HepG2 (cell line): Measurements from ENCODE around the gene METTL14. TPM values are rescaled to one million over a fixed set of nuclear protein-coding genes. Genes with fewer than 3 reads are reported as not detected.

Experiments used
- ATAC-seq: fragments of 200-7000 bp; cut with Tn5 transposase; 3 replicates; pipeline ENCODE4 v1.9.1; 2020; ENCODE audit warnings: mild to moderate bottlenecking, moderate library complexity
- BruUV-seq: library from RNA; stranded (reverse); fragments of 400-500 nt; replicated peaks from 2 replicates; lab custom pipeline; 2021; lab: Mats Ljungman, UMichigan
- CTCF ChIA-PET: fragments of 300-600 bp; formaldehyde crosslinking; extraction: SDS; loops from one replicate; lab custom pipeline; 2021; ENCODE audit warnings: low total read pairs, inconsistent platforms, low intra/inter-chr PET ratio; lab: Yijun Ruan, JAX
- POLR2A ChIA-PET: fragments of 350-600 bp; sonication (Branson Sonifier 250); formaldehyde crosslinking; loops from one replicate; lab custom pipeline; 2020; ENCODE audit warnings: antibody characterized with exemption, inconsistent platforms; lab: Yijun Ruan, JAX
- DNase-seq: peaks from one replicate; pipeline ENCODE4 v3.0.0-alpha.2; 2015; ENCODE audit warnings: low spot score
- FAIRE-seq: peaks from 3 replicates; lab custom pipeline; 2011; peaks lifted over from hg19 to GRCh38; lab: Jason Lieb, UNC
- H2AFZ ChIP-seq: one replicate; pipeline ENCODE4 v1.6.1; 2011; ENCODE audit warnings: low read length, inconsistent platforms
- H3K27ac ChIP-seq: fragments of 300-600 bp; 3 replicates; pipeline ENCODE4 v1.8.0; 2011; ENCODE audit warnings: mixed run types, mild to moderate bottlenecking, mixed read lengths, low read length, inconsistent platforms; ENCODE audit not compliant: insufficient read depth; ENCODE audit errors: extremely low read length
- H3K27me3 ChIP-seq, 2 experiments: fragments of 200-600 bp in 1 of 2; 2 replicates in 1 of 2; 3 replicates in 1 of 2; pipeline versions ENCODE4 v1.6.0 to v1.8.0; 2011; ENCODE audit warnings: low read length in 2 of 2, mild to moderate bottlenecking in 2 of 2, moderate library complexity in 2 of 2, inconsistent platforms in 1 of 2; ENCODE audit not compliant: insufficient read depth in 2 of 2, control insufficient read depth in 1 of 2
- H3K36me3 ChIP-seq, 2 experiments: fragments of 200-600 bp in 1 of 2; replicated peaks in 1 of 2; 2 replicates in 1 of 2; 3 replicates in 1 of 2; pipeline versions ENCODE4 v1.5.1 to v1.8.0; 2011; ENCODE audit warnings: low read length in 2 of 2, inconsistent platforms in 1 of 2; ENCODE audit not compliant: insufficient read depth in 2 of 2, control insufficient read depth in 1 of 2
- H3K4me1 ChIP-seq: 2 replicates; pipeline ENCODE4 v1.5.1; 2012; ENCODE audit warnings: low read length, inconsistent platforms; ENCODE audit not compliant: insufficient read depth
- H3K4me2 ChIP-seq: 2 replicates; pipeline ENCODE4 v1.6.0; 2011; ENCODE audit warnings: low read depth, low read length, inconsistent platforms
- H3K4me3 ChIP-seq, 3 experiments: fragments of 200-600 bp in 1 of 3; sonication (generic), shearing (Covaris generic) in 1 of 3; replicated peaks in 1 of 3; 2 replicates each; pipeline ENCODE4 v1.5.1; 2011 to 2016; ENCODE audit warnings: low read length in 3 of 3, inconsistent platforms in 2 of 3, low read depth in 2 of 3, mild to moderate bottlenecking in 2 of 3, control low read depth in 1 of 3, mixed read lengths in 1 of 3; ENCODE audit not compliant: insufficient read depth in 1 of 3
- H3K79me2 ChIP-seq: one replicate; pipeline ENCODE4 v1.6.1; 2011; ENCODE audit warnings: low read length, inconsistent platforms; ENCODE audit not compliant: insufficient read depth
- H3K9ac ChIP-seq: 2 replicates; pipeline ENCODE4 v1.6.0; 2011; ENCODE audit warnings: mild to moderate bottlenecking, low read depth, low read length, inconsistent platforms; ENCODE audit not compliant: insufficient read depth
- H3K9me3 ChIP-seq: 2 replicates; pipeline ENCODE4 v1.5.1; 2012; ENCODE audit warnings: mild to moderate bottlenecking, low read length
- H4K20me1 ChIP-seq: 2 replicates; pipeline ENCODE4 v1.6.0; 2011; ENCODE audit warnings: inconsistent platforms, mild to moderate bottlenecking, low read length, moderate library complexity; ENCODE audit not compliant: insufficient read depth
- ATF5 ChIP-seq: sonication (generic); formaldehyde crosslinking; IDR thresholded peaks from 2 replicates; pipeline ENCODE4 v1.4.0; 2020; ENCODE audit warnings: mild to moderate bottlenecking, low read depth, missing genetic modification reagents
- CERS6 ChIP-seq: sonication (generic); formaldehyde crosslinking; IDR thresholded peaks from 2 replicates; pipeline ENCODE4 v1.5.0; 2020; ENCODE audit warnings: missing genetic modification reagents
- CTCF ChIP-seq: sonication (generic); formaldehyde crosslinking; IDR thresholded peaks from 2 replicates; pipeline ENCODE4 v1.5.0; 2020; ENCODE audit warnings: mild to moderate bottlenecking, missing genetic modification reagents, moderate library complexity
- EZH2 ChIP-seq: conservative IDR thresholded peaks from 2 replicates; pipeline ENCODE4 v1.6.1; 2012; ENCODE audit warnings: mild to moderate bottlenecking, low read depth, low read length, moderate library complexity
- KAT8 ChIP-seq: IDR thresholded peaks from 2 replicates; pipeline ENCODE4 v1.6.1; 2016; ENCODE audit warnings: missing genetic modification reagents, missing compliant biosample characterization
- KDM1A ChIP-seq: IDR thresholded peaks from 2 replicates; pipeline ENCODE4 v1.6.1; 2016; ENCODE audit warnings: missing compliant biosample characterization
- KMT2A ChIP-seq: sonication (generic); formaldehyde crosslinking; IDR thresholded peaks from 2 replicates; pipeline ENCODE4 v1.4.0; 2020; ENCODE audit warnings: missing genetic modification reagents
- MAFK ChIP-seq, 2 experiments: IDR thresholded peaks in 1 of 2; conservative IDR thresholded peaks in 1 of 2; 2 replicates each; pipeline ENCODE4 v1.6.1; 2011; ENCODE audit warnings: improper control_type of control experiment in 2 of 2, low read length in 2 of 2
- MTERF4 ChIP-seq: sonication (generic); formaldehyde crosslinking; IDR thresholded peaks from 2 replicates; pipeline ENCODE4 v1.8.0; 2023; ENCODE audit warnings: mild to moderate bottlenecking, missing genetic modification reagents
- NCOA1 ChIP-seq: sonication (generic); formaldehyde crosslinking; IDR thresholded peaks from 2 replicates; pipeline ENCODE4 v1.9.0; 2021; ENCODE audit warnings: missing genetic modification reagents
- NKX3-1 ChIP-seq: sonication (generic); formaldehyde crosslinking; IDR thresholded peaks from 2 replicates; pipeline ENCODE4 v1.5.0; 2020; ENCODE audit warnings: missing genetic modification reagents
- PRPF4 ChIP-seq: fragments of 200-400 bp; formaldehyde crosslinking; IDR thresholded peaks from 2 replicates; pipeline ENCODE4 v1.6.1; 2016; ENCODE audit warnings: low read length, low read depth; ENCODE audit not compliant: poor library complexity, severe bottlenecking
- STAG1 ChIP-seq: sonication (generic); formaldehyde crosslinking; IDR thresholded peaks from 2 replicates; pipeline ENCODE4 v1.4.0; 2020; ENCODE audit warnings: missing genetic modification reagents
- ZBTB20 ChIP-seq: sonication (generic); formaldehyde crosslinking; IDR thresholded peaks from 2 replicates; pipeline ENCODE4 v1.8.1; 2023; ENCODE audit warnings: missing genetic modification reagents, low read depth, mild to moderate bottlenecking, borderline replicate concordance
- ZIK1 ChIP-seq: sonication (generic); formaldehyde crosslinking; IDR thresholded peaks from 2 replicates; pipeline ENCODE4 v1.5.0; 2020; ENCODE audit warnings: mild to moderate bottlenecking, low read depth, missing genetic modification reagents, borderline replicate concordance
- ZKSCAN1 ChIP-seq: fragments of 150-350 bp; IDR thresholded peaks from 2 replicates; pipeline ENCODE4 v1.6.1; 2014; ENCODE audit warnings: low read length
- ZNF12 ChIP-seq: sonication (generic); formaldehyde crosslinking; IDR thresholded peaks from 2 replicates; pipeline ENCODE4 v1.5.0; 2020; ENCODE audit warnings: missing genetic modification reagents
- ZNF501 ChIP-seq: sonication (generic); formaldehyde crosslinking; IDR thresholded peaks from 2 replicates; pipeline ENCODE4 v1.5.1; 2020; ENCODE audit warnings: mild to moderate bottlenecking, moderate library complexity, missing genetic modification reagents
- ZNF552 ChIP-seq: sonication (generic); formaldehyde crosslinking; IDR thresholded peaks from 2 replicates; pipeline ENCODE4 v1.9.0; 2022; ENCODE audit warnings: missing genetic modification reagents, mild to moderate bottlenecking, borderline replicate concordance
- ZNF567 ChIP-seq: sonication (generic); formaldehyde crosslinking; IDR thresholded peaks from 2 replicates; pipeline ENCODE4 v1.8.1; 2023; ENCODE audit warnings: mild to moderate bottlenecking, missing genetic modification reagents, borderline replicate concordance
- WGBS: methylation state at CpG from one replicate; pipeline ENCODE4 v1.1.6; 2017; ENCODE audit warnings: low lambda C conversion rate; 5-methylcytosine and 5-hydroxymethylcytosine counted together
- in situ Hi-C: cut with HindIII; loops from 2 replicates; pipeline ENCODE4 v1.10.0; 2017; ENCODE audit warnings: low pct_unique_long_range_greater_than_20kb; ENCODE audit not compliant: extremely low pct_ligation_motif_present
- intact Hi-C: fragments of 100-400 bp; cut with micrococcal nuclease; formaldehyde crosslinking; loops from one replicate; pipeline ENCODE4 v1.10.0; 2022; ENCODE audit not compliant: unreplicated experiment
- polyA plus RNA-seq, 8 experiments: library from polyadenylated mRNA; depleted of rRNA in 3 of 8; stranded (reverse) in 7 of 8; unstranded in 1 of 8; fragments of >200 nt; fragmentation: Illumina TruSeq in 4 of 8; extraction: Trizol in 4 of 8; gene quantifications; 2 replicates each; pipeline versions ENCODE4 v1.2.1 to v1.2.3, GENCODE V29; 2011 to 2016; ENCODE audit warnings: low read depth in 4 of 8, missing spikeins in 1 of 8, mixed read lengths in 1 of 8; ENCODE audit not compliant: insufficient read depth in 1 of 8
- total RNA-seq, 5 experiments: library from RNA; depleted of rRNA; stranded (reverse); fragments of >200 nt; fragmentation: Illumina TruSeq; extraction: Trizol; gene quantifications; 2 replicates each; pipeline ENCODE4 v1.2.3, GENCODE V29; 2016; ENCODE audit warnings: low read depth in 1 of 5

METTL14 gene
- total and polyA plus RNA-seq, 2 of the 13 experiments (the other 11 are each of a cell fraction or from before 2014, with no cell fraction given), result 11.6 to 44.9 TPM

GRCh38 chr4:118740869-118741268, 55.7 kb downstream of the METTL14 start:
- no peak overlapping the region for H2AFZ ChIP-seq
- no peaks in the 10 kb centered on the region for H3K9me3 ChIP-seq
- H3K4me1 ChIP-seq, result 0 out of 2 replicates have a peak, but pooled peaks cover 6% of the 10 kb centered on the region
- no peak for DNase-seq
- H3K4me3 ChIP-seq, result no peak overlapping the region
- intact Hi-C loops (loop anchor here (1.0 kb wide), 2 partner anchors 149 to 227 kb away; no protein-coding TSS in a partner anchor), in situ Hi-C loops (no loop called here)
- no peaks in the 10 kb centered on the region for H3K27me3 ChIP-seq
- peaks cover 18 to 75% of the 10 kb centered on the region in 2 experiments for H3K36me3 ChIP-seq
- ChIA-PET POLR2A (no interaction called here), CTCF (interaction anchor here (1.4 kb wide), 1 partner anchor 149 kb away, joined by 6 read pairs; no protein-coding TSS in a partner anchor)
- H3K4me2 ChIP-seq, result no peak overlapping the region
- BruUV-seq, result no TSS peak
- ATAC-seq, result no peak
- H3K79me2 ChIP-seq, result no peaks in the 10 kb centered on the region
- H3K9ac ChIP-seq, result no peak overlapping the region
- 59% methylated on average over 5 of the region's 5 CpGs for WGBS
- H4K20me1 ChIP-seq, result no peaks in the 10 kb centered on the region; the same call in 1 of the 2 replicates
- FAIRE-seq, result no peak
- H3K27ac ChIP-seq, result no peak overlapping the region
- no peak for TF ChIP-seq ZNF567 (CRISPR knock-in tag)
- TF ChIP-seq ZNF501 (CRISPR knock-in tag), result no peak
- no peak for TF ChIP-seq CERS6 (CRISPR knock-in tag)
- no peak for TF ChIP-seq ZNF552 (CRISPR knock-in tag)
- 0 out of 2 replicates have a peak, but pooled peaks have one; percentile 17 for TF ChIP-seq STAG1
- TF ChIP-seq NKX3-1 (CRISPR knock-in tag), result no peak
- no peak for TF ChIP-seq MTERF4 (CRISPR knock-in tag)
- no peak for TF ChIP-seq KDM1A (CRISPR knock-in tag)
- peak; percentile 8; the same call in 1 of the 2 replicates for TF ChIP-seq CTCF (CRISPR knock-in tag)
- TF ChIP-seq ZNF12 (CRISPR knock-in tag), result no peak
- no peak for TF ChIP-seq KMT2A (CRISPR knock-in tag)
- no peak for TF ChIP-seq ATF5 (CRISPR knock-in tag)
- no peak for TF ChIP-seq PRPF4
- peak in 1 of 2 experiments; percentile 16; a peak in 1 of 4 replicates for TF ChIP-seq MAFK (conservative IDR thresholded peaks at IDR 0.05 in 1 of 2, IDR thresholded peaks at IDR 0.05 in 1 of 2; ENCODE audit: low read length in 2 of 2)
- no peak for TF ChIP-seq ZKSCAN1
- TF ChIP-seq KAT8 (CRISPR knock-in tag), result no peak
- no peak for TF ChIP-seq ZBTB20 (CRISPR knock-in tag)
- TF ChIP-seq EZH2, result no peak
- no peak for TF ChIP-seq NCOA1 (CRISPR knock-in tag)
- no peak for TF ChIP-seq ZIK1 (CRISPR knock-in tag)
